ENCODE data around the gene SAMMSON.

SAMMSON gene

GRCh38 chr3:70020906-70021660 is 21.6 kb downstream of the SAMMSON start:
- no peak for DNase-seq

- DNase-seq: no peak
Observed at GRCh38 chr3:70028361-70028760, 28.8 kb downstream of the SAMMSON start.

GRCh38 chr3:70038693-70039092 is 39.2 kb downstream of the SAMMSON start:
- no peak for DNase-seq

- DNase-seq: no peak
Observed at GRCh38 chr3:70040386-70040785, 40.9 kb downstream of the SAMMSON start.

GRCh38 chr3:70042641-70043040 is 43.1 kb downstream of the SAMMSON start:
- no peak for DNase-seq

- no peak for DNase-seq
Observed at GRCh38 chr3:70049761-70050160, 50.2 kb downstream of the SAMMSON start.

- no peak for DNase-seq
Observed at GRCh38 chr3:70053293-70053692, 53.8 kb downstream of the SAMMSON start.

GRCh38 chr3:70056081-70056480 is 56.5 kb downstream of the SAMMSON start:
- no peak for DNase-seq

- no peak for DNase-seq
Observed at GRCh38 chr3:70057426-70057825, 57.9 kb downstream of the SAMMSON start.

- DNase-seq: no peak
Observed at GRCh38 chr3:70061096-70061495, 61.6 kb downstream of the SAMMSON start.

- DNase-seq: no peak
Observed at GRCh38 chr3:70064194-70064779, 64.8 kb downstream of the SAMMSON start.

- DNase-seq: no peak
Observed at GRCh38 chr3:70065696-70066253, 66.2 kb downstream of the SAMMSON start.

GRCh38 chr3:70067860-70068521 is 68.5 kb downstream of the SAMMSON start:
- no peak for DNase-seq

GRCh38 chr3:70069557-70069956 is 70.0 kb downstream of the SAMMSON start:
- no peak for DNase-seq

GRCh38 chr3:70071138-70071537 is 71.6 kb downstream of the SAMMSON start:
- no peak for DNase-seq

GRCh38 chr3:70072180-70072579 is 72.6 kb downstream of the SAMMSON start:
- no peak for DNase-seq

GRCh38 chr3:70072754-70073153 is 73.2 kb downstream of the SAMMSON start:
- no peak for DNase-seq

GRCh38 chr3:70075101-70075500 is 75.6 kb downstream of the SAMMSON start:
- DNase-seq: no peak

GRCh38 chr3:70076396-70076795 is 76.9 kb downstream of the SAMMSON start:
- no peak for DNase-seq

- DNase-seq: no peak
Observed at GRCh38 chr3:70078778-70079177, 79.2 kb downstream of the SAMMSON start.

- DNase-seq: no peak
Observed at GRCh38 chr3:70085613-70086012, 86.1 kb downstream of the SAMMSON start.

- DNase-seq: no peak
Observed at GRCh38 chr3:70086336-70086735, 86.8 kb downstream of the SAMMSON start.

- no peak for DNase-seq
Observed at GRCh38 chr3:70090322-70090913, 90.9 kb downstream of the SAMMSON start.

- no peak for DNase-seq
Observed at GRCh38 chr3:70094197-70094596, 94.7 kb downstream of the SAMMSON start.

All from GF-D8 (cell line).